Stomach (tissue), 4 donors: ENCODE results near the gene TCL1A.
"Not testable (repeated sequence)": the region's sequence is repeated elsewhere in the genome, so short reads cannot be mapped to it uniquely, and the experiment has no call there.

Source experiments
- CTCF ChIP-seq, 7 experiments: fragments of 450-650 bp in 4 of 7; fragments of 200-600 bp in 3 of 7; sonication (generic) in 3 of 7; IDR thresholded peaks; one replicate each; pipeline ENCODE4 v1.5.1; 2016 to 2019; ENCODE audit warnings: antibody characterized with exemption in 7 of 7, control low read depth in 2 of 7, mild to moderate bottlenecking in 1 of 7
- POLR2A ChIP-seq, 4 donors: fragments of 450-650 bp; IDR thresholded peaks; one replicate each; pipeline ENCODE4 v1.6.1; 2016; ENCODE audit warnings: antibody characterized with exemption in 4 of 4, control low read depth in 2 of 4, mild to moderate bottlenecking in 1 of 4, moderate library complexity in 1 of 4

GRCh38 chr14:95665530-95665929 is 48.4 kb downstream of the TCL1A start:
- not testable (repeated sequence) for TF ChIP-seq CTCF, POLR2A (IDR thresholded peaks at IDR 0.05)
